ENCODE data around the gene P4HA3.

- TF ChIP-seq CTCF (IDR thresholded peaks at IDR 0.05) = no peak
- no peak for TF ChIP-seq EP300 (IDR thresholded peaks at IDR 0.05)
These were observed 73.2 kb downstream of the P4HA3 start for GRCh38 chr11:74238243-74238642.

All from esophagus muscularis mucosa (tissue), 3 donors.